ENCODE results near the gene DMRTB1. TPM values are rescaled to one million over a fixed set of nuclear protein-coding genes. Genes with fewer than 3 reads are reported as not detected.

Gene DMRTB1
- total and polyA plus RNA-seq, 2 experiments from 2014 or later: not detected

DNA sequence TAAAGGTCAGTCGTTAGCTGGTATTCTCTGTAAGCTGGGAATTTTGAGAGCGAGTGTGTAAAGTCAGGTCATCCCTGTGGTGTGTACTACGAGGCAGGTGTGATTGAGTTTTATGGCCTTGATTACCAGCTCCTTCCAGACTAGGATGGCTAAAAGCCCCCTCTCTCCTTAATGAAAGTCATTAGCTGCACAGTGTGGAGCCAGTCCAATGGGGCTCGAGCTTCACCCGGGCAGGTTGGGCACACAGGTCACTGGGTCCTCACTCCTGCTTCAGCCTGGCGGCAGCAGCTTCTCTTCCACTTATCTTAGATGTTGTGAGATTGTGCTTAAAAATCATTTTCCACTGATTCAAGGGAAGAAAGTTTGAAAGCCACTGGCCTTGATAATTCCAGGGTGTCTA lies 3.0 kb downstream of the DMRTB1 start:
- Histone ChIP-seq H3K4me1 (ENCODE audit: insufficient read depth) (no peaks in the 10 kb centered on the region), H3K27ac (no peak overlapping the region), H3K4me2 (ENCODE audit: unreplicated experiment) (no peak overlapping the region), H3K4me3 (no peak overlapping the region), H3K9ac (no peak overlapping the region), H3K36me3 (ENCODE audit: low read depth) (no peaks in the 10 kb centered on the region), H3K27me3 (replicated peaks; ENCODE audit: insufficient read depth) (no peaks in the 10 kb centered on the region), H3K9me3 (ENCODE audit: low read depth) (no peaks in the 10 kb centered on the region), H3K9me2 (ENCODE audit: insufficient read depth) (no peaks in the 10 kb centered on the region), H4K20me1 (ENCODE audit: insufficient read depth) (no peaks in the 10 kb centered on the region), H3K79me2 (ENCODE audit: insufficient read depth) (no peaks in the 10 kb centered on the region), H2AFZ (no peak overlapping the region), H3F3A (ENCODE audit: insufficient read depth) (no peaks in the 10 kb centered on the region)
- in situ Hi-C loops (cut with MboI): no loop called here
- no peak for TF ChIP-seq EZH2phosphoT487 (IDR thresholded peaks at IDR 0.05; ENCODE audit: insufficient read depth, low read depth)
- no peak for DNase-seq
- 73 to 83% methylated on average over 6 of the region's 6 CpGs for WGBS, 2 experiments (ENCODE audit: low coverage in 1 of 2, low lambda C conversion rate in 2 of 2, missing lambda C conversion rate in 2 of 2)

DNA sequence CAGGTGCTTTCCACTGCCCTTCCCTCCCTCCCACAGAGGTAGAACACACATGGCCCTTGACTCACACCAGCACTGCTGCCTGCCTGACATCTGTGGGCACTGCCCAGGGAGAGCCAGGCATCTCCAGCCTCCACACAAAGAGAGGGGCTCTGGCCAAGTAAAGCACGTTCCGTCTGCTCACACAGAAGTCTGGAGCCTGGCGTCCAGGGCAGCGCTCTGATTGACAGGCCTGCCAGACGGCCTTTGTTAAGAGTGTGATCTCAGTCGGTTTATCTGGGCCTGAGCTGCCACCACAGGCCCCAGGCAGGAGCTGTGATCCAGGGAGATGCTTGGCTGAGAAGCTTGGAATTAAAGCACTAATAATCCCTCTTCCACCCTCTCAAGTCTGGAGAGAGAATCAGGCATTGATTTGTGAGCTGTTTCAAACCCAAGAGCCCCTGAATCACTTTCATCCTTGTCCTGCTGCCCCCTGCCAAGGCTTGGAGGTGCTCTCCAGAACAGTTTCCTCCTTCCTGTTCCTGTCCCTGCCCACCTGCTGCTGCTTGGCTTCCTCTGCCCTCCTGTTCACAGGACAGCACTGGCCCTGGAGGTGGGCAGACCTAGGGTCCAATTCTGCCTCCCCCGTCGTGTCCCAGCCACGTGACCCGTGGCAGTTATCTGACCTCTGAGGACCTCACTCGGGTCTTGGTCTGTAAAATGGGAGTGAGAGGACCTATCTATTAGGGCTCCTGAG lies 3.7 kb downstream of the DMRTB1 start:
- DNase-seq: no peak
- Histone ChIP-seq H3K4me3 (no peak overlapping the region), H3K4me2 (ENCODE audit: unreplicated experiment) (no peak overlapping the region), H3K9me3 (ENCODE audit: low read depth) (no peaks in the 10 kb centered on the region), H3K4me1 (ENCODE audit: insufficient read depth) (no peaks in the 10 kb centered on the region), H3K36me3 (ENCODE audit: low read depth) (no peaks in the 10 kb centered on the region), H2AFZ (no peak overlapping the region), H3K9me2 (ENCODE audit: insufficient read depth) (no peaks in the 10 kb centered on the region), H3K9ac (no peak overlapping the region), H3K27ac (no peak overlapping the region), H3K27me3 (replicated peaks; ENCODE audit: insufficient read depth) (no peaks in the 10 kb centered on the region), H4K20me1 (ENCODE audit: insufficient read depth) (no peaks in the 10 kb centered on the region), H3K79me2 (ENCODE audit: insufficient read depth) (no peaks in the 10 kb centered on the region), H3F3A (ENCODE audit: insufficient read depth) (no peaks in the 10 kb centered on the region)
- no peak for TF ChIP-seq EZH2phosphoT487 (IDR thresholded peaks at IDR 0.05; ENCODE audit: insufficient read depth, low read depth)
- 60 to 66% methylated on average over 11 of the region's 11 CpGs for WGBS, 2 experiments (ENCODE audit: low coverage in 1 of 2, low lambda C conversion rate in 2 of 2, missing lambda C conversion rate in 2 of 2)
- in situ Hi-C loops (cut with MboI): no loop called here

DNA sequence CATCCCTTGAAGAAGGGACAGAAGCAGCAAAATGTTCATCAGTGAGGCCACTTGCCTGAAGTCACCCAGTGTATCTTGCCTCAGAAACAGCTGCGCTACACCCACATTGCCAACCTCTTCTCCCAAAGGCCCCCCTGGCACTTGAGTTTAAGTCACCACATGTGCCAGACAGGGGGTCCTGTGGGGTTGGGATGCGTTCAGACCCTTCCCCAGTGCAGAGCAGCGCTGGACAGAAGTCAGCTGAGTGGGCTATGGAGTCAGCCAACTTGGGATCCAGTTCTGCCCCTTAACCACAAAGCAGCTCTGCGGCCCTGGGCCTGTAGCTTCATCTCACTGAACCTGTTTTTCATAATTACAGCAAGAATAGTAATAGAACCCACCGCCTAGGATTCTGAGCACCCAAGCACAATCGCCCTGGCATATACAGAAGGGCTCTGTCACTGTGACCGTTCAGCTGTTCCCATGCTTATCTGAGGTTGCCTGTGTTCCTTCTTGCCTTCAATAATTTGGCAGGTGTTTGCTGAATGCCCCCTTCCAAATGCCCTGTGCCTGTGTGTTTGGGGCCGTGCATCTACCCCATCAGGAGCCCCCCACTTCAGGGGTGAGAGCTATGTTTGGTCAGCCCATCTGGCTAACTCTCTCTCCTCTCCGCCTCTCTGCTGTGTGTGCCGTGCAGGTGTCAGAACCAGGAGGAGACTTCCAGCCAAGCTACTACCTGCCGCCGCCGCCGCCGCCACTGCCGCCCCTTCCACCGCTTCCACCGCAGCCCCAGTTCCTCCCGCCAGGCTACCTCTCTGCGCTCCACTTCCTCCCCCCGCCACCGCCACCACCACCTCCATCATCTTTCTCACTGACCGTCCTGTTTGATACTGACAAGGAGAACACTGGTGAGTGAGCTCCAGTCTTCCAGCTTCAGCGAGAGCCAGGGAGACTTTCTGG lies 5.0 kb downstream of the DMRTB1 start:
- 83% methylated on average over 18 to 24 of the region's 24 CpGs for WGBS, 2 experiments (ENCODE audit: low coverage in 1 of 2, low lambda C conversion rate in 2 of 2, missing lambda C conversion rate in 2 of 2)
- Histone ChIP-seq H3K27me3 (replicated peaks; ENCODE audit: insufficient read depth) (no peaks in the 10 kb centered on the region), H3K4me1 (ENCODE audit: insufficient read depth) (no peaks in the 10 kb centered on the region), H3K27ac (no peak overlapping the region), H3K4me3 (no peak overlapping the region), H3K36me3 (ENCODE audit: low read depth) (no peaks in the 10 kb centered on the region), H3K4me2 (ENCODE audit: unreplicated experiment) (no peak overlapping the region), H4K20me1 (ENCODE audit: insufficient read depth) (no peaks in the 10 kb centered on the region), H2AFZ (no peak overlapping the region), H3K79me2 (ENCODE audit: insufficient read depth) (no peaks in the 10 kb centered on the region), H3K9ac (no peak overlapping the region), H3K9me2 (ENCODE audit: insufficient read depth) (no peaks in the 10 kb centered on the region), H3F3A (ENCODE audit: insufficient read depth) (no peaks in the 10 kb centered on the region), H3K9me3 (ENCODE audit: low read depth) (no peaks in the 10 kb centered on the region)
- in situ Hi-C loops (cut with MboI): no loop called here
- no peak for TF ChIP-seq EZH2 (IDR thresholded peaks at IDR 0.05; ENCODE audit: insufficient read depth, poor library complexity, severe bottlenecking)
- no peak for TF ChIP-seq EZH2phosphoT487 (IDR thresholded peaks at IDR 0.05; ENCODE audit: insufficient read depth, low read depth)
- DNase-seq: no peak

GRCh38 chr1:53465023-53465957 lies 6.1 kb downstream of the DMRTB1 start:
- no peak overlapping the region for H3K9ac ChIP-seq
- no peaks in the 10 kb centered on the region for H3K27me3 ChIP-seq (replicated peaks; ENCODE audit: insufficient read depth)
- no peak for DNase-seq
- H3K79me2 ChIP-seq (ENCODE audit: insufficient read depth): no peaks in the 10 kb centered on the region
- H3K4me2 ChIP-seq (ENCODE audit: unreplicated experiment): no peak overlapping the region
- H3K36me3 ChIP-seq (ENCODE audit: low read depth): no peaks in the 10 kb centered on the region
- TF ChIP-seq EZH2phosphoT487 (IDR thresholded peaks at IDR 0.05; ENCODE audit: insufficient read depth, low read depth) (no peak), EZH2 (IDR thresholded peaks at IDR 0.05; ENCODE audit: insufficient read depth, poor library complexity, severe bottlenecking) (no peak)
- no peak overlapping the region for H3K4me3 ChIP-seq
- H3K9me2 ChIP-seq (ENCODE audit: insufficient read depth): no peaks in the 10 kb centered on the region
- no peaks in the 10 kb centered on the region for H3K4me1 ChIP-seq (ENCODE audit: insufficient read depth)
- H3K9me3 ChIP-seq (ENCODE audit: low read depth): no peaks in the 10 kb centered on the region
- in situ Hi-C loops (cut with MboI): no loop called here
- no peaks in the 10 kb centered on the region for H3F3A ChIP-seq (ENCODE audit: insufficient read depth)
- no peak overlapping the region for H3K27ac ChIP-seq
- H4K20me1 ChIP-seq (ENCODE audit: insufficient read depth): no peaks in the 10 kb centered on the region
- 58 to 61% methylated on average over 4 of the region's 4 CpGs for WGBS, 2 experiments (ENCODE audit: low coverage in 1 of 2, low lambda C conversion rate in 2 of 2, missing lambda C conversion rate in 2 of 2)
- H2AFZ ChIP-seq: no peak overlapping the region
